Measurements from ENCODE around the gene INPP4B.

Gene INPP4B

DNA sequence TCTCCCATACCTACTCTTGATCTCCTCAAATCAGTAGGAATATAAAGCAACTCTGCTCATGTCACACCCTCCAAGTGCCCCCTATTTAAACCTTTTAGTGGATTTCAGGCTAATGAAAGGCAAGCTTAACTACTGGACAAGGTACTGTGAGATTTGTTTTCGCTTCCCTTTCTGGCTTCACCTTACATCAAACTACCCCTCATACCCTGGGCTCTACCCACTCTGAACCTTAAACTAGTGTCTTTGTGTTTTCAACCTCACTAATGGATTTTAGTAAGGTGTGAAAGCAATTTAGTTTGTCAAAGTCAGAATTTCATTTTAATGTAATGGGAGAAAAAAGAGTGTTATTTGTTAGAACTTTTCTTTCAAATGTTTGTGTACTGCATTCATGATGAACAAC, 291.7 kb downstream of the INPP4B start:
- no peak for TF ChIP-seq JUND (IDR thresholded peaks at IDR 0.05; ENCODE audit: low read depth)
- no peak for DNase-seq (ENCODE audit: low read depth in 1 of 2, low spot score in 1 of 2)
- in situ Hi-C loops (cut with HindIII; ENCODE audit: low pct_unique_long_range_greater_than_20kb, low sequenced_read_pairs): no loop called here

DNA sequence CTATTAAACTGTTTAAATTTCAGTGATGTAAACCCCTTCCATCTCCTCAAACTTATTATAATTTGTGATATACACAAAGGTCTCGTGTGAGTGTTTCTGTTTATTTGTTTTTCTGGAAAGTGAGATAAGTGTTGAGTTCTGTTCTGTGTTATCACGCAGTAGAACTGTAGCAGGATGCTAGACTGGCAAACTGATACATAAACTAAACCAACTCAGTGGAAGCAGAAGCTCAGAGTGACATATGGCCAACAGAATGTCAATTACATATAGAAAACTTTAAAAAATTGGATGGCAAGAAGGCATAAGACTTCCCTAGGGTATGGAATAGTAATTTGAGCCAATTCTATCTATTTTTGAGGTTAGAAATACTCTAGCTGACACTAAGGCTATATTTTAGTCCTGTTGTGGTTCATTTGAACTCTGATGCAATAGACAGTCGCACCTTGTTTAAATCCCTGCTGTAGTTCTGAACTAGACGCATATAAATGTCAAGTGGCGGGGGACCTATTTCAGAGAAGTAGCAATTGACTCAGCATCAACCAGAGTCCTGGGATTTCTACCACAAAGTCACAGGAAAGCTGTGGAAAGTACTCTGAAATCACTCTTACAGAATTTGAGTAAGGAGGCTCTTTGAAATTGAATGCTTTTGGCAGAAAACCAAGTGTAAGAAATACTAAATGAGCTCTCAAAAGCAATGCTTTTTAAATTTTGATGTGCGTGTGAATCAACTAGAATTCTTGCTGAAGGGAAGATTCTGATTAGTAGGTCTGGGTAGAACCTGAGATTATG, 294.4 kb downstream of the INPP4B start:
- TF ChIP-seq JUND (IDR thresholded peaks at IDR 0.05; ENCODE audit: low read depth): no peak
- in situ Hi-C loops (cut with HindIII; ENCODE audit: low pct_unique_long_range_greater_than_20kb, low sequenced_read_pairs): no loop called here
- no peak for DNase-seq (ENCODE audit: low read depth in 1 of 2, low spot score in 1 of 2)

- no peak for DNase-seq (ENCODE audit: low read depth in 1 of 2, low spot score in 1 of 2)
- in situ Hi-C loops (cut with HindIII; ENCODE audit: low pct_unique_long_range_greater_than_20kb, low sequenced_read_pairs): no loop called here
- no peak for TF ChIP-seq JUND (IDR thresholded peaks at IDR 0.05; ENCODE audit: low read depth)
Observed at GRCh38 chr4:142550965-142551364, 295.1 kb downstream of the INPP4B start.

DNA sequence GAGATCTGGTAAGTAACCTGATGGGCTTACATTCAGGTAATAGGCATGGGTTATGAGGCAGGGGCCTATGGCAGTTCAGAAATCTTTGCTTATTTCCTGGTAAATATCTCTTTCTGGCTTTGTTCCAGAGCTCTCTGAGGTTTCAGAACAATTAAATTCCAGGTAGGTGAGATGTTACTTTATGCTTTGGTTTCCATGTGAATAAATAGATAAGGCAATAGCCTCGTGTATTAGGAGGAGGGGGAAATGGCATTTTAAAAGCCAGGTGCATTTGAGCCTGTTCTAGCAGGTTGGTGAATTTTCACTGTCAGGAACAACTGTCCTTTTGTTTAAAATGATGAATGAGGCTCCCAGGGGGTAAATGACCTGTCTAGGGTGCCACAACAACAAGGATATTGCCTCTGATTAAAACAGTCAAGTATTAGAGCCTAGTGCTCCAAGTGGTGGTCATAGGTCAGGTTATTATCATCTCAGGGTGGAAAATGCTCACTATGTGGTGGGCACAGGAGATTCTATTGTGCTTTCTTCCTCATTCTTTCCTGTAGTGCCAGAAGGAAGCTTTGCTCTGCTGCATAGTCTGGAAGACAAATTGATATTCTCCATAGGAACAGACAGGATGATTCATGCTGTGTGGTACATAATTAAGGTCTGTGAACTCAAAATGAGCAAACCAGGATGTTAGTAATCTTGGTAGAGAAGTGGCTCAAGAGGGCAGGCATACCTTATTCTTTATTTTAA, 296.2 kb downstream of the INPP4B start:
- in situ Hi-C loops (cut with HindIII; ENCODE audit: low pct_unique_long_range_greater_than_20kb, low sequenced_read_pairs): no loop called here
- TF ChIP-seq JUND (IDR thresholded peaks at IDR 0.05; ENCODE audit: low read depth): no peak

GRCh38 chr4:142549248-142549647, 296.9 kb downstream of the INPP4B start:
- DNase-seq (ENCODE audit: low read depth in 1 of 2, low spot score in 1 of 2): no peak
- no peak for TF ChIP-seq JUND (IDR thresholded peaks at IDR 0.05; ENCODE audit: low read depth)
- in situ Hi-C loops (cut with HindIII; ENCODE audit: low pct_unique_long_range_greater_than_20kb, low sequenced_read_pairs): no loop called here

More for the DNA sequence above, 296.2 kb downstream of the INPP4B start:
- DNase-seq (ENCODE audit: low read depth in 1 of 2, low spot score in 1 of 2): no peak

DNA sequence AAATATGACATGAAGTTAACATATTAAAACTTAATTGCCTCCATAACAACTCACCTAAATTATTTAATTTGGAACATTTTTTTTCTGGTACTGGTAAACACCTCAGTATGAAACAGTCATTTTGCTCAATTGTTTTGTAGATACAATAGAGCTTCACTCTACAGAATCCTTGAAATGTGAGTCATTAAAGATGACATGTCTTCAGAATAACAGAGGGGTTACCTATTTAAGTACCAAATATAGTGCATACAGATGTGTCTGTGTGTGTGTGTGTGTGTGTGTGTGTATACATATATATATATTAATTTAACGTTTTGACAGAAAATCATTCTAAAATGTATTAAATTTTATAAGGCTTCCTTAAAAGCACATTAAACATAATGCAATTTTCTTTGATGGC, 297.6 kb downstream of the INPP4B start:
- in situ Hi-C loops (cut with HindIII; ENCODE audit: low pct_unique_long_range_greater_than_20kb, low sequenced_read_pairs): no loop called here
- DNase-seq (ENCODE audit: low read depth in 1 of 2, low spot score in 1 of 2): no peak
- no peak for TF ChIP-seq JUND (IDR thresholded peaks at IDR 0.05; ENCODE audit: low read depth)

DNA sequence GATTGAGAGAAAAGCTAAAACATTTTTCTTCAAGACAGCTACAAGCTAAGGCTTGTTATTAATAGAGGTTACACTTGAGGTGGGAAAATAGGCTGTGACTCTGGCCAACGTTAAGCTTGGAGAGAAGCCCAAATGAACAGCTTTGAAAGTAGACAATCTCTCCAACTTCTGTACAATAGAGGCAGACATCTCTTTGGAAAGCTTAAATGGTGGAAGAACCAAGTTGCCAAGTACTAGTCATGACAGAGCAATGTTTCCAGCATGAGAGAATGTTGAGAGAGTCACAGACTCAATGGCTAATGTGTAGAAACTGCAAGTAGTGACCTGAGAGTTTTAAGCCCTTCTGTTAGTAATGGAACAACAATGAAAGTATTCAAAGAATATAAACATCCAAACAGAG, 298.1 kb downstream of the INPP4B start:
- TF ChIP-seq JUND (IDR thresholded peaks at IDR 0.05; ENCODE audit: low read depth): no peak
- in situ Hi-C loops (cut with HindIII; ENCODE audit: low pct_unique_long_range_greater_than_20kb, low sequenced_read_pairs): no loop called here
- no peak for DNase-seq (ENCODE audit: low read depth in 1 of 2, low spot score in 1 of 2)

GRCh38 chr4:142544594-142544993, 301.5 kb downstream of the INPP4B start:
- in situ Hi-C loops (cut with HindIII; ENCODE audit: low pct_unique_long_range_greater_than_20kb, low sequenced_read_pairs): no loop called here
- no peak for TF ChIP-seq JUND (IDR thresholded peaks at IDR 0.05; ENCODE audit: low read depth)
- no peak for DNase-seq (ENCODE audit: low read depth in 1 of 2, low spot score in 1 of 2)

- in situ Hi-C loops (cut with HindIII; ENCODE audit: low pct_unique_long_range_greater_than_20kb, low sequenced_read_pairs): no loop called here
- DNase-seq (ENCODE audit: low read depth in 1 of 2, low spot score in 1 of 2): no peak
Observed at GRCh38 chr4:142544039-142544438, 302.1 kb downstream of the INPP4B start.

GRCh38 chr4:142540483-142540804, 305.7 kb downstream of the INPP4B start:
- TF ChIP-seq JUND (IDR thresholded peaks at IDR 0.05; ENCODE audit: low read depth): no peak
- DNase-seq (ENCODE audit: low read depth in 1 of 2, low spot score in 1 of 2): no peak
- in situ Hi-C loops (cut with HindIII; ENCODE audit: low pct_unique_long_range_greater_than_20kb, low sequenced_read_pairs): no loop called here

More at GRCh38 chr4:142544039-142544438, 302.1 kb downstream of the INPP4B start:
- no peak for TF ChIP-seq JUND (IDR thresholded peaks at IDR 0.05; ENCODE audit: low read depth)

- no peak for DNase-seq (ENCODE audit: low read depth in 1 of 2, low spot score in 1 of 2)
- no peak for TF ChIP-seq JUND (IDR thresholded peaks at IDR 0.05; ENCODE audit: low read depth)
- in situ Hi-C loops (cut with HindIII; ENCODE audit: low pct_unique_long_range_greater_than_20kb, low sequenced_read_pairs): no loop called here
Observed at GRCh38 chr4:142539796-142540482, 306.2 kb downstream of the INPP4B start.

GRCh38 chr4:142535009-142535408, 311.1 kb downstream of the INPP4B start:
- no peak for TF ChIP-seq JUND (IDR thresholded peaks at IDR 0.05; ENCODE audit: low read depth)
- in situ Hi-C loops (cut with HindIII; ENCODE audit: low pct_unique_long_range_greater_than_20kb, low sequenced_read_pairs): no loop called here
- no peak for DNase-seq (ENCODE audit: low read depth in 1 of 2, low spot score in 1 of 2)

GRCh38 chr4:142532054-142532453, 314.0 kb downstream of the INPP4B start:
- no peak for DNase-seq (ENCODE audit: low read depth in 1 of 2, low spot score in 1 of 2)
- TF ChIP-seq JUND (IDR thresholded peaks at IDR 0.05; ENCODE audit: low read depth): no peak
- in situ Hi-C loops (cut with HindIII; ENCODE audit: low pct_unique_long_range_greater_than_20kb, low sequenced_read_pairs): no loop called here

Measured in T47D (cell line).